Stimulated activated CD4-positive, alpha-beta T cell treated with anti-CD3 and anti-CD28 coated beads, TNF-alpha, amount 100 ng/mL, for 1 hour (primary cell): ENCODE data around the gene NCAPG2.
"Not testable (repeated sequence)": the region's sequence is repeated elsewhere in the genome, so short reads cannot be mapped to it uniquely, and the experiment has no call there.

Experiments used
- DNase-seq, 3 donors: peaks; one replicate each; pipeline ENCODE4 v3.0.0-alpha.2; 2020; ENCODE audit warnings: low read depth in 3 of 3, low spot score in 1 of 3

Gene NCAPG2

GRCh38 chr7:158638001-158638400 is 66.6 kb downstream of the NCAPG2 start:
- no peak for DNase-seq

DNA sequence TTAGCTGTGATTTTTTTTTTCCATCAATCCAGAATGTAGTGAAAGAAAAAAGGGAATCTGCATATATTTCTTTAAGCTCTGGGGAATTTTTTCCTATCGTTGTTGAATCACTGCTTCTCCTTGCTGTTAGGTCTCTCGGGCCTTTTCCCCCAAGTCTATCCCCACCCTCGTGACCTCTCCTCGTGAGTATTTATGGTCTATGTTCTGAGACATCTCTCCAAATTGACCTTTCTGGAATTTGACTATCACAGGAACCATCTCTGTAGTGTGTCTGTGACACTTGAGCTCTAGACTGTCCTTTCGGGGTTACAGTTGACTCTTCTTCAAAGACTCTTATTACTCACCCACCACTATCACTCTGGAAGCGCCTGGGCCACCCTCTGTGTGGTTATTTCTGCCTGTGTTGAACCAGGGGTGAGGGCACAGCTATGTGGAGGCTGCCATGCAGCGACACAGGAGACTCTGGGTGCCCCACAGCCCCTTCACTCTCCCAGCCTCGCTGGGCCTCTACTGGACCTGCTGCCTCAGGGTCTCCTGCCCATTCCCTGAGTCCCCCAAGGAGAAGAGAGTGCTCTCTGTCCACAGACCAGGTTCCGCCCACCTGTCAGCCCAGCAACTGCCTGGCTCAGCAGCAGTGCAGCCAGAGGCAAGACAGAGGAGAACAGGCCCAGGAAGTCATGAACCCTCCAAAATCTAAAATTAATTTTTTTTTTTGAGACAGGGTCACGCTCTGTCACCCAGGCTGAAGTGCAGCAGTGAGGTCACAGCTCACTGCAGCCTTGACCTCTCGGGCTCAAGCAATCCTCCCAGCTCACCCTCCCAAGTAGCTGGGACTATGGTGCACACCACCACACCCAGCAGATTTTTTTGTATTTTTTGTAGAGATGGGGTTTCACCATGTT is 71.3 kb downstream of the NCAPG2 start:
- DNase-seq: no peak

DNA sequence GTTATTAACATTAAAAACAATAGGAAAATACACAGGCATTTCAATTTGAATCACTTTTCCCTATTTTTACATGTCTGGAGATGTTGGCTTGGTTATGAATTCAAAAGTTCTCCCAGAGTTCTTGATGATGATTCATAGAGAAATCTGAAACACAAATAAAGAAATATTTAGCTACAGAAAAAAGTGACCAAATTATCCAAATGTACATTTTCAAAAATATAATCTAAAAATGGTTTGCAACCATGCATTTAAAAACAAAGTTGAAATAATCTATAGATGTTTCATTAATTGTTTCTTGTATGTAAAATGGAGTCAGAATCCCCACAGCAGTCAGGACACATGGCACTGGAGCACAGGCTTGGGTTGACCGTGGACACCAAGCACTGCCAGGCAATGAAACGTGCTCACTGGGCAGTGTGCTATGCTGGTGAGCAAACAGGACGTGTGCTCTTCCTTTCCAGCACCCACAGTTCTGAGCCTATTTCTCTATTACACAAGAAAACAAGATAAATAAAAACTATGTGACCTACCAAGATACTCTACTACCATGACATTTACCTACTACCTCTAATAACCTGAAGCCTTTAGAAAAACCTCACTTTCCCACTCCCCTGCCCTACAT is 72.9 kb downstream of the NCAPG2 start:
- no peak for DNase-seq

GRCh38 chr7:158626289-158626688 is 78.3 kb downstream of the NCAPG2 start:
- not testable (repeated sequence) for DNase-seq

DNA sequence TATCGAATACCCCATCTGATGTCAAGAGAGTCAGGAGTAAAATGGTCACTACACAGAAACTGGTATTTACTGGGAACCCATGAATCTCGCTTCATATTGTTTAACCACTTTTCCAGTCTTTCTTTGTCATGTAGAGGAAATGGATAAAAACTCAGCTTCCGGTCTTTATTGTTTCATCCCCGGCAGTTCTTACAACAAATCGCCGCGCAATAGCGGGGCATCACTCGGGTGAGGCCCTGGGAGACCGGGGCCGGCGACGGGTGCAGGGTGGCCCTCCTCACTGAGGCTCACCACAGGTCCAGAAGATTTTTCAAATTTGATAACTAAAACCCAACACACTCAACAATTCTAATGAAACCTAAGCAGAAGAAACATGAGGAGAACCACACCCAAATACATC is 81.4 kb downstream of the NCAPG2 start:
- DNase-seq: no peak

DNA sequence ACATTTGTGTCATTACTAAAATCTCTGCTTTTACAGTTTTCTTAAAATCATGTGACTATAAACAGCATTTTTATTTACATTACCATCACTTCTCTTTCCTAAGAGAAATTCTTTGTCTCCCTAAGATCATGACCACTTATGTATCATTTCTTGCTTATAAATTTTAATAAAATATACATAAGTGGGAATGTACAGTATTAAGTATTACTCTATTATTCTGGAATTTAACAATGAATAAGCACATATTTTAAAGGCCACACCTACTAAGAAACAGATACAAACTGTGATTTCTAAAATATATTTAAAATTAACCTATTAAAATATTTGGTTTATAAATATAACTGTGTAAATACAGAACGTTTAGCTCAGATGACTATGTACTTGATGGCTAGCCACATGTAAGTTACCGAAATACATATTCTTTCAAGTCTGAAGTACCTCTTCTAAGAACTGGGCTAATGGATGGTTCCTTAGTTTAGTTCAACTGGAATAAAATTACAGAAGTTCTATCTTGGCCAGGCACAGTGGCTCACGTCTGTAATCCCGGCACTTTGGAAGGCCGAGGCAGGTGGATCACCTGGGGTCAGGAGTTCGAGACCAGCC is 83.7 kb downstream of the NCAPG2 start:
- no peak for DNase-seq

- no peak for DNase-seq
Measured at GRCh38 chr7:158620418-158620817, 84.2 kb downstream of the NCAPG2 start.

DNA sequence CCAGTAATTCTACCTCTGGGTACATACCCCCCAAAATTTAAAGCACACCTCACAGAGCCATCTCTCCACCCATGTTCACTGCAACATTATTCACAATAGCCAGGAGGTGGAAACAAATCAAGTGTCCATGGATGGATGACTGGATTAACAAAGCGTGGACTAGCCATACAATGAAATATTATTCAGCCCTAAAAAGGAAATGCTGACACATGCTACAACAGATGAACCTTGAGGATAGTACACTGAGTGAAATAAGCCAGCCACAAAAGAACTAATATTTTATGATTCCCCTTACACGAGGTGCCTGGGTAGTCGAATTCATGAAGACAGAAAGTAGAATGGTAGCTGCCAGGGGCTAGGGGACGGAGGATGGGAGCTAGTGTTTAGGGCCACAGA is 85.9 kb downstream of the NCAPG2 start:
- DNase-seq: no peak

- no peak for DNase-seq
Measured at GRCh38 chr7:158617737-158618128, 86.9 kb downstream of the NCAPG2 start.

DNA sequence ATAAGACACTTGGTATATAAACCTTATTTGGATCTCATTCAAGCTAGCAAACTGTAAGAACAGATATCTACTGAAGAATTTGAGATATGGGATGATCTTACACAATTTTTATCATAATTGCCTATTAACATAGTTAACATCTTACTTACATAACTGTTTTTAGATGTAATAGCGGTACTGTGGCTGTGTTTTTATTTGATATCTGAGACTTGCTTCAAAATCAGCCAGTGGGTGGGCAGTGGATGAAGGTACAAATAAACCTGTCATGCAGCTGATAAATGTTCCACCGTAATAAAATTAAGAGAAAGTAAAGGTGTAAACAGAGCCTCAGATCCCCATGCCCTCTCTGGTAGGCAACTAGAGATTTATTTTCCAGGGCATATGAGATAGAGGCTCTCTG is 88.6 kb downstream of the NCAPG2 start:
- DNase-seq: no peak

DNA sequence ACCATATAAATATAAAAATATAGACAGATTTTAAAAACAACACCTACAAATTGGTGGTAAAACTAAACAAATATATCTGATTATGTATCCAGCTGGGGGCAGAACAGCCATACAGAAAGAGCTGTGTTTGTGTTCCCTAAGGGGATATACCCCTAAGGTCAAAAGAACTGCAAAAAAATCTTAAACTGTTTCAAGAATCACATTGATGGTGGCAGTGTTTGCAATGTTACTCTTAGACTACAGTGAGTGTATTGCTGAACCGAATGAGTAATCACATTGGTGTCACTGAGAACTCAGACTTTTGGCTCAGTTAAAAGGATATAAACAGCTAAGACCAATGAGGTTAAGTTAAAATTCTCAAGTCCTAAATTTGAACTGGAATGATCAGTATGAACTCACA is 89.9 kb downstream of the NCAPG2 start:
- DNase-seq: no peak

GRCh38 chr7:158613481-158613880 is 91.1 kb downstream of the NCAPG2 start:
- no peak for DNase-seq

- DNase-seq: no peak
Measured at GRCh38 chr7:158612546-158612945, 92.1 kb downstream of the NCAPG2 start.

DNA sequence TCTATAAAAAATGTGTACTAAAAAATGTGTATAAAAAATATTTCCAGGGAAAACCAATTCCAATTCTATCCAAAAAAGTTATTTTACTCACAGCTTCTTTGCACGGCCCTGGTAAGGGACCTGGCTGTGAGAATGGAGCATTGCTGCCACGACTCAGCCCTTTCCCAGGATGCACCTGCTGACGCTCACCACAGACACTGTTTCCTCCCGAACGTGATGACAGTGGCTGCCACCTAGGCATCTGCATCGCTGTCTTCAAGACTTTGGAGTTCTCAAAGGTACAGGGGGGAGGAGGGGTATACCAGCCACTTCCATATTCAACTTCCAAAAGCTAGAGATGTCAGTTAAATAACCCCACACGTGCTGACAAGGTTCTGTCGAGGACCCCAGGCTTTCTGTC is 93.1 kb downstream of the NCAPG2 start:
- DNase-seq: no peak

GRCh38 chr7:158609313-158609974 is 95.2 kb downstream of the NCAPG2 start:
- DNase-seq: no peak

DNA sequence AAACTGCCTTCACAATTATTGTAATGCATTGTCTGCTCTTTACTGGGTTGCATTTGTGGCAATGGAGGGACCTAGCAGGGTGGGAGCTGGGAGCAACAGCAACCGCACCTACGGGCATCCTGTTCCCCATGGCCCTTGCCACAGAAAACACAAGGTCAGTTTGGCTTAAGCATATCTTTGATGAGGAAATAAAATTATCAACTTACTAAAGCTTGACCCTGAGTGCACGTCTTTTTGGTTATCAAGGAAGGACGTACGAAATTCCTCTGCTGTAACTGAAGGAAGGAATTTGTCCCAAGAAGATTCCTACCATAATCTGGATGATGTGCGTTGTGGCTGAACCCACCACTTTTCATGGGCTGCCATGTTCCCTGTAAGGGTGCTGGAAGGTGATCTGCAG is 97.0 kb downstream of the NCAPG2 start:
- no peak for DNase-seq

- DNase-seq: no peak
Measured at GRCh38 chr7:158606671-158607424, 97.8 kb downstream of the NCAPG2 start.

DNA sequence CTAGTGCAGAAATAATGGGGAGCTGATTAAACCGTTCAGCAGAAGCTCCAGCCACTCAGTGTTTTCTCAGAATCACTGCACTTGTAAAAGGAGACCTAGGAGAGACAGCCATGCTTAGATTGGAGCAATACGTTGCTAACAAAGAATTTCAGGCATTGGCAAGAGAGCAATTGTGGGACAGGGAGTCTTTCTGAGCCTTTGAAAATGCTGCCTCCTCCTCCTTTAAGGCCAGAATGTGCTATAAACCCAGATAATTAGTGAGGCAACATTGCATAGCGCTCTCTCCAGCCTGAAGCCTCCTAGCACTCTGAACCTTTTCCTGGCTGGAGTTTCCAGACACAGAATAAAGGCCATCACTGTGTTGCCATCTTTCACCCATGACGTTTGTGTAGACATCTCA is 98.5 kb downstream of the NCAPG2 start:
- DNase-seq: no peak

DNA sequence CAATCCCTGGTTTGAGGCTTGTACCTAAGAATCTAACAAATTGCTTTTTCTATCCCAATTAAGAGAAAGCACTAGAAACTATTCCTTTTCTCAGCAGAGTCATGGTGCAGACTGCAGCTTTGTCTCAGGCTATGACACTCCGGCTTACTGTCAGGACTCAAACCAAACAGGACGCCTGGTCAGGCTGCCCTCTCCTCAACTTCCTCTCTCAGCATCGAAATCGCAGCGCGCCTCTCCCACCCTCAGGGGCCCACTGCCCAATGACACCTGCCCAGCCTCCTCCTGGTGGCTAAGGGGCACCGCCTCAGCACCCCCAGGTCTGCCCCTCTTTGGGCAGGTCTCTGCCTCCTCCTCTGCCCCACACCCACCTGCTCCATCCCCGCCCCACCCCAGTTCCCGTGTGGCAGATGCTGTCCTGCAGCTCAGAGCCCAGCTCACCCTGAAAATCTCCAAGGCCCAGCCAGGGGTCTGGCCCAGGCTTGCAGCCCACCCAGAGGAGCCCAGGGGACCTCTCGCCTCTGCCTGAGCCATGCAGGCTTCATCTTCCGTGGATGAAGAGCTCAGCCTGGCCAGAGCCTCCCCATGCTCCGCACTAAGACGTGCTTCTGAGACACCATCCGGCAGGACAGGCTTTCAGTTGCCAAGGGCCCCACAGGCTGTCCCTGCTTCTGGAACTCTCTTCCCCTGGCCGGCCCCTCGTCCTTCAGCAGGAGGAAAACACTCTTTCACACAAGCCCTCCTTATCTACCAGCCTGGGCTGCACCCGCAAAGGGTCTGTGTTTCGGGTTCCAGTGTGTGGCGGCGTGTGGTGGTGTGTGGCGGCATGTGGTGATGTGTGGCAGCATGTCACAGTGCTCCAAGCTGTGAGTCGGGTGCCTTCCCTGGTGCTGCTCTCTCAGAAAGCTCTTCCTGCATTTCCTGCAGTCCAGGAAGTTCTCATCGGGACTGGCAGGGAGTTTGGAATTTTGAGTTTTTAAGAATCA is 100.5 kb downstream of the NCAPG2 start:
- DNase-seq: no peak
